ENCODE data around the gene SETBP1. TPM values are rescaled to one million over a fixed set of nuclear protein-coding genes. Genes with fewer than 3 reads are reported as not detected.

SETBP1 gene
- total and polyA plus RNA-seq, 9 of the 15 experiments (the other 6 are each of a cell fraction or from before 2014, with no cell fraction given) = under 0.01 to 0.13 (median 0.04) TPM

DNA sequence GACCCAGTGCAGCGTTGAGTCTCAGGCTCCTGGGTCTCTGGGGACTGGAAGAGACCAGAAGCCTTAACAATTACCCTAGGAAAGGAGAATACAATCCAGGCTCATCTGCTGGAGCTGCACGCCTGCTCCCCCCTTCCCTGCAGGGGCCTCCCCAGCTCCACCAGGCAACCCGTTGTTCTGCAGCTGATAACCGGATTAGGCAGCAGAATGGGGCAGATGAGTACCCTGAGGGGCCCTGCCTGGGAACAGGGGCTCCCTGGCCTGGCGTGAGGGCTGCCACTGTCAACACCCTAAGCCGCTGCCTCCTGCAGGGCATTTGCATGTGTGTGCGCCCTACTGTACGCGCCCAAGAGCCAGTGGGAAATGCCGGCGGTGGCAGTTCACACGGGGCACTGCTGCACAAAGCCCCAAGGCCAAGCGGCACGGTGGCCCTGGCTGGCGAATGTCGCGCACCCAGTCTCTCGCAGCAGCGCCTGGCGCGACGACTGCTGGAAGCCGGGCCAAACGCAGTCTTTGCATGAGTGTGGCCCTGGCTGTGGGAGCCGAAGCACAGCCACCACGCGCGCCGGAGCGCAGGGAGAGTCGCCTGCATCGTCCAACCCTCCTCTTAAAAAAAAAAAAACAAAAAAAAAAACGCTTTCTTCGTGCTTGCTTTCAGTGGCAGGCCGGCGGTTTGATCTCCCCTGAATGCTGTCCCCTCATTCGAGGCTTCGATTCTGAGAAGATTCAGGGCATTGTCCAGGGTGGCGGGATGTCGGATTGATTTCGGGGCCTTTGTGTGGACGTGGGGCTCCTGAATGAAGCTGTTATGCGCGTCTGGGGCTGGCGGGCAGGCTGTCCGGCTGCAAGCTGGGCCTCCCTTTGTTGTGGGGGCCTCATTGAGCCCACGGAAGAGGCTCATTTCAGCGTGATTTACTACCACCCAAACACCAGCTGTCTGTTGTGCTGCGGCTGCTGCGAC lies 63.8 kb downstream of the SETBP1 start (continued):
- TF ChIP-seq, protein P1, sequence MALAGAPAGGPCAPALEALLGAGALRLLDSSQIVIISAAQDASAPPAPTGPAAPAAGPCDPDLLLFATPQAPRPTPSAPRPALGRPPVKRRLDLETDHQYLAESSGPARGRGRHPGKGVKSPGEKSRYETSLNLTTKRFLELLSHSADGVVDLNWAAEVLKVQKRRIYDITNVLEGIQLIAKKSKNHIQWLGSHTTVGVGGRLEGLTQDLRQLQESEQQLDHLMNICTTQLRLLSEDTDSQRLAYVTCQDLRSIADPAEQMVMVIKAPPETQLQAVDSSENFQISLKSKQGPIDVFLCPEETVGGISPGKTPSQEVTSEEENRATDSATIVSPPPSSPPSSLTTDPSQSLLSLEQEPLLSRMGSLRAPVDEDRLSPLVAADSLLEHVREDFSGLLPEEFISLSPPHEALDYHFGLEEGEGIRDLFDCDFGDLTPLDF (CRISPR knock-in tag; IDR thresholded peaks at IDR 0.05) = no peak
- TF ChIP-seq, protein P2, sequence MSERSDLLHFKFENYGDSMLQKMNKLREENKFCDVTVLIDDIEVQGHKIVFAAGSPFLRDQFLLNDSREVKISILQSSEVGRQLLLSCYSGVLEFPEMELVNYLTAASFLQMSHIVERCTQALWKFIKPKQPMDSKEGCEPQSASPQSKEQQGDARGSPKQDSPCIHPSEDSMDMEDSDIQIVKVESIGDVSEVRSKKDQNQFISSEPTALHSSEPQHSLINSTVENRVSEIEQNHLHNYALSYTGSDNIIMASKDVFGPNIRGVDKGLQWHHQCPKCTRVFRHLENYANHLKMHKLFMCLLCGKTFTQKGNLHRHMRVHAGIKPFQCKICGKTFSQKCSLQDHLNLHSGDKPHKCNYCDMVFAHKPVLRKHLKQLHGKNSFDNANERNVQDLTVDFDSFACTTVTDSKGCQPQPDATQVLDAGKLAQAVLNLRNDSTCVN (CRISPR knock-in tag; IDR thresholded peaks at IDR 0.05) = no peak
- TF ChIP-seq PHB2 (IDR thresholded peaks at IDR 0.05; ENCODE audit: low read depth) = no peak
- TF ChIP-seq, protein P3, sequence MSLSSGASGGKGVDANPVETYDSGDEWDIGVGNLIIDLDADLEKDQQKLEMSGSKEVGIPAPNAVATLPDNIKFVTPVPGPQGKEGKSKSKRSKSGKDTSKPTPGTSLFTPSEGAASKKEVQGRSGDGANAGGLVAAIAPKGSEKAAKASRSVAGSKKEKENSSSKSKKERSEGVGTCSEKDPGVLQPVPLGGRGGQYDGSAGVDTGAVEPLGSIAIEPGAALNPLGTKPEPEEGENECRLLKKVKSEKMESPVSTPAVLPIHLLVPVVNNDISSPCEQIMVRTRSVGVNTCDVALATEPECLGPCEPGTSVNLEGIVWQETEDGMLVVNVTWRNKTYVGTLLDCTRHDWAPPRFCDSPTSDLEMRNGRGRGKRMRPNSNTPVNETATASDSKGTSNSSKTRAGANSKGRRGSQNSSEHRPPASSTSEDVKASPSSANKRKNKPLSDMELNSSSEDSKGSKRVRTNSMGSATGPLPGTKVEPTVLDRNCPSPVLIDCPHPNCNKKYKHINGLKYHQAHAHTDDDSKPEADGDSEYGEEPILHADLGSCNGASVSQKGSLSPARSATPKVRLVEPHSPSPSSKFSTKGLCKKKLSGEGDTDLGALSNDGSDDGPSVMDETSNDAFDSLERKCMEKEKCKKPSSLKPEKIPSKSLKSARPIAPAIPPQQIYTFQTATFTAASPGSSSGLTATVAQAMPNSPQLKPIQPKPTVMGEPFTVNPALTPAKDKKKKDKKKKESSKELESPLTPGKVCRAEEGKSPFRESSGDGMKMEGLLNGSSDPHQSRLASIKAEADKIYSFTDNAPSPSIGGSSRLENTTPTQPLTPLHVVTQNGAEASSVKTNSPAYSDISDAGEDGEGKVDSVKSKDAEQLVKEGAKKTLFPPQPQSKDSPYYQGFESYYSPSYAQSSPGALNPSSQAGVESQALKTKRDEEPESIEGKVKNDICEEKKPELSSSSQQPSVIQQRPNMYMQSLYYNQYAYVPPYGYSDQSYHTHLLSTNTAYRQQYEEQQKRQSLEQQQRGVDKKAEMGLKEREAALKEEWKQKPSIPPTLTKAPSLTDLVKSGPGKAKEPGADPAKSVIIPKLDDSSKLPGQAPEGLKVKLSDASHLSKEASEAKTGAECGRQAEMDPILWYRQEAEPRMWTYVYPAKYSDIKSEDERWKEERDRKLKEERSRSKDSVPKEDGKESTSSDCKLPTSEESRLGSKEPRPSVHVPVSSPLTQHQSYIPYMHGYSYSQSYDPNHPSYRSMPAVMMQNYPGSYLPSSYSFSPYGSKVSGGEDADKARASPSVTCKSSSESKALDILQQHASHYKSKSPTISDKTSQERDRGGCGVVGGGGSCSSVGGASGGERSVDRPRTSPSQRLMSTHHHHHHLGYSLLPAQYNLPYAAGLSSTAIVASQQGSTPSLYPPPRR (CRISPR knock-in tag; IDR thresholded peaks at IDR 0.05; ENCODE audit: borderline replicate concordance) = no peak
- TF ChIP-seq SMAD2 (IDR thresholded peaks at IDR 0.05; ENCODE audit: low read depth, low read length) = no peak
- TF ChIP-seq ZNF146 (CRISPR knock-in tag; IDR thresholded peaks at IDR 0.05; ENCODE audit: unreplicated experiment) = no peak
- no peak for TF ChIP-seq MCM7 (IDR thresholded peaks at IDR 0.05)
- TF ChIP-seq, protein P4, sequence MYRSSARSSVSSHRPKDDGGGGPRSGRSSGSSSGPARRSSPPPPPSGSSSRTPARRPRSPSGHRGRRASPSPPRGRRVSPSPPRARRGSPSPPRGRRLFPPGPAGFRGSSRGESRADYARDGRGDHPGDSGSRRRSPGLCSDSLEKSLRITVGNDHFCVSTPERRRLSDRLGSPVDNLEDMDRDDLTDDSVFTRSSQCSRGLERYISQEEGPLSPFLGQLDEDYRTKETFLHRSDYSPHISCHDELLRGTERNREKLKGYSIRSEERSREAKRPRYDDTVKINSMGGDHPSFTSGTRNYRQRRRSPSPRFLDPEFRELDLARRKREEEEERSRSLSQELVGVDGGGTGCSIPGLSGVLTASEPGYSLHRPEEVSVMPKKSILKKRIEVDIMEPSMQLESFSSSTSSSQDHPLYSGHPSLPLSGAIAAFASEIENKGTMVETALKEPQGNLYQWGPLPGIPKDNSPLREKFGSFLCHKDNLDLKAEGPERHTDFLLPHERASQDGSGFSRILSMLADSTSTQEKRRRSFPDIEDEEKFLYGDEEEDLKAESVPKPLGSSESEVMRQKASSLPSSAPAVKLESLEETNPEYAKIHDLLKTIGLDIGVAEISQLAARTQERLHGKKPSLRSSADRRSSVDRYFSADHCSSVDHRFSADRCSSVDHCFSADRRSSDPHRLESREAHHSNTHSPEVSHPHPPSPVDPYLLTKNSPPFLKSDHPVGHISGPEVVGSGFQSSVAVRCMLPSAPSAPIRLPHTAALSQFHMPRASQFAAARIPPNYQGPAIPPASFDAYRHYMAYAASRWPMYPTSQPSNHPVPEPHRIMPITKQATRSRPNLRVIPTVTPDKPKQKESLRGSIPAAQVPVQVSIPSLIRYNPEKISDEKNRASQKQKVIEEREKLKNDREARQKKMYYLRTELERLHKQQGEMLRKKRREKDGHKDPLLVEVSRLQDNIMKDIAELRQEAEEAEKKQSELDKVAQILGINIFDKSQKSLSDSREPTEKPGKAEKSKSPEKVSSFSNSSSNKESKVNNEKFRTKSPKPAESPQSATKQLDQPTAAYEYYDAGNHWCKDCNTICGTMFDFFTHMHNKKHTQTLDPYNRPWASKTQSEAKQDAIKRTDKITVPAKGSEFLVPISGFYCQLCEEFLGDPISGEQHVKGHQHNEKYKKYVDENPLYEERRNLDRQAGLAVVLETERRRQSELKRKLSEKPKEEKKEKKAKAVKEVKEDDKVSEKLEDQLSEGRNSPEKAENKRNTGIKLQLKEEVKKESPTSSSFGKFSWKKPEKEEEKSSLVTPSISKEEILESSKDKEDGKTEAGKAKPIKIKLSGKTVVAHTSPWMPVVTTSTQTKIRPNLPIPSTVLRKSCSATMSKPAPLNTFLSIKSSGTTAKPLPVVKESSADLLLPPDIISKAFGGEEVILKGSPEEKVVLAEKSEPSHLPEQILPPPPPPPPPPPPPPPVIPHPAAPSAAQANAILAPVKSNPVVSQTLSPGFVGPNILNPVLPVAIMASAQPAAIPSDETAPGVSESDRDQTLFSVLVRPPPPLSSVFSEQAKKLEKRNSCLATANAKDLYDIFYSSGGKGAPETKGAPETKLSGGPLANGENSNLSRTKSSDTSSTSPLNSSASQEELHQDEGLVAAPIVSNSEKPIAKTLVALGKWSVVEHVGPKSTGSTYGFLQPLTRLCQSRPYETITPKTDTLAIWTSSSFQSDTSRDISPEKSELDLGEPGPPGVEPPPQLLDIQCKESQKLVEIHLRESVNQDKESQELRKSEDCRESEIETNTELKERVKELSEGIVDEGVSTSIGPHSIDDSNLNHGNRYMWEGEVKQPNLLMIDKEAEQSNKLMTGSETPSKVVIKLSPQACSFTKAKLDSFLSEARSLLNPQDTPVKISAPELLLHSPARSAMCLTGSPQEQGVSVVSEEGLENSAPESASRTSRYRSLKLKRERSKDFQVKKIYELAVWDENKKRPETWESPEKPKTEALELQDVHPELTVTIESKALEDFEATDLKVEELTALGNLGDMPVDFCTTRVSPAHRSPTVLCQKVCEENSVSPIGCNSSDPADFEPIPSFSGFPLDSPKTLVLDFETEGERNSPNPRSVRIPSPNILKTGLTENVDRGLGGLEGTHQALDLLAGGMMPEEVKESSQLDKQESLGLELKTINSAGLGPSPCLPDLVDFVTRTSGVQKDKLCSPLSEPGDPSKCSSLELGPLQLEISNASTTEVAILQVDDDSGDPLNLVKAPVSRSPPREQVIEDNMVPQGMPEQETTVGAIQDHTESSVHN (IDR thresholded peaks at IDR 0.05; ENCODE audit: borderline replicate concordance in 1 of 2, low read depth in 1 of 2) = no peak
- TF ChIP-seq ZKSCAN3 (CRISPR knock-in tag; IDR thresholded peaks at IDR 0.05) = no peak
